GM12891 (cell line): Measurements from ENCODE around the gene GJD3.

ENCODE experiments used
- POLR2A ChIP-seq: IDR thresholded peaks from 2 replicates; pipeline ENCODE4 v1.6.1; 2011; ENCODE audit warnings: low read depth, low read length, control low read depth
- POLR2AphosphoS5 ChIP-seq: IDR thresholded peaks from 2 replicates; pipeline ENCODE4 v1.6.1; 2011; ENCODE audit warnings: low read depth, low read length, control low read depth
- POU2F2 ChIP-seq: IDR thresholded peaks from 2 replicates; pipeline ENCODE4 v1.6.1; 2011; ENCODE audit warnings: low read depth, mild to moderate bottlenecking, control low read depth, low read length, moderate library complexity

- TF ChIP-seq POLR2AphosphoS5 (no peak), POLR2A (no peak), POU2F2 (no peak)
Observed at GRCh38 chr17:40317345-40317873, 47.1 kb downstream of the GJD3 start.
